Heart left ventricle (tissue), 16 donors: Measurements from ENCODE around the gene ENTHD1. TPM values are rescaled to one million over a fixed set of nuclear protein-coding genes. Genes with fewer than 3 reads are reported as not detected.

Experiments used
- ATAC-seq, 4 donors: fragments of 200-7000 bp; cut with Tn5 transposase; one replicate each; pipeline ENCODE4 v1.9.1; 2020 to 2022; ENCODE audit warnings: moderate library complexity in 4 of 4, mild to moderate bottlenecking in 3 of 4, moderate number of reproducible peaks in 1 of 4
- DNase-seq, 5 donors: peaks; one replicate each; pipeline ENCODE4 v3.0.0-alpha.2; 2020
- H3K27ac ChIP-seq, 12 donors: fragments of 200-600 bp; sonication (generic) in 4 of 12; one replicate each; pipeline versions ENCODE4 v1.5.0 to v1.8.0; 2016 to 2022; ENCODE audit warnings: mild to moderate bottlenecking in 2 of 12
- H3K27me3 ChIP-seq, 9 donors: fragments of 200-600 bp; sonication (generic) in 2 of 9; one replicate each; pipeline versions ENCODE4 v1.5.1 to v1.8.0; 2016 to 2022; ENCODE audit warnings: mild to moderate bottlenecking in 3 of 9
- H3K36me3 ChIP-seq, 9 donors: fragments of 200-600 bp; sonication (generic) in 2 of 9; one replicate each; pipeline versions ENCODE4 v1.5.0 to v1.8.0; 2018 to 2022; ENCODE audit warnings: mild to moderate bottlenecking in 2 of 9
- H3K4me1 ChIP-seq, 12 donors: fragments of 200-600 bp; sonication (generic) in 4 of 12; one replicate each; pipeline versions ENCODE4 v1.5.0 to v1.8.0; 2016 to 2022; ENCODE audit warnings: mild to moderate bottlenecking in 3 of 12
- H3K4me3 ChIP-seq, 12 donors: fragments of 200-600 bp; sonication (generic) in 4 of 12; one replicate each; pipeline versions ENCODE4 v1.5.0 to v1.8.0; 2017 to 2022; ENCODE audit warnings: mild to moderate bottlenecking in 9 of 12, moderate library complexity in 4 of 12
- H3K9me3 ChIP-seq, 12 donors: fragments of 200-600 bp; sonication (generic) in 4 of 12; one replicate each; pipeline versions ENCODE4 v1.5.0 to v1.8.0; 2016 to 2022; ENCODE audit warnings: mild to moderate bottlenecking in 1 of 12
- CTCF ChIP-seq, 12 donors: fragments of 200-600 bp; sonication (generic) in 4 of 12; IDR thresholded peaks; one replicate each; pipeline versions ENCODE4 v1.5.0 to v1.8.0; 2018 to 2022; ENCODE audit warnings: antibody characterized with exemption in 12 of 12, mild to moderate bottlenecking in 5 of 12
- POLR2A ChIP-seq, 2 donors: fragments of 450-650 bp; IDR thresholded peaks; one replicate each; pipeline ENCODE4 v1.6.1; 2017; ENCODE audit warnings: antibody characterized with exemption in 2 of 2, mild to moderate bottlenecking in 2 of 2, moderate library complexity in 2 of 2
- WGBS, 4 donors: extraction: QIAGEN DNeasy Blood & Tissue Kit in 2 of 4; methylation state at CpG; one replicate each; pipeline versions ENCODE4 v1.1.5 to v1.1.7; 2013 to 2018; 5-methylcytosine and 5-hydroxymethylcytosine counted together
- intact Hi-C, 10 donors: fragments of 100-400 bp; cut with DNase I; formaldehyde crosslinking; loops; one replicate each; pipeline versions ENCODE4 v1.11.1 to v1.14.2; 2022
- polyA plus RNA-seq, 2 donors: library from polyadenylated mRNA; stranded (reverse); fragments of 200-250 nt; gene quantifications; one replicate each; pipeline ENCODE4 v1.2.3, GENCODE V29; 2013
- total RNA-seq, 9 donors: library from RNA; depleted of rRNA in 2 of 9; stranded (reverse); fragments of >200 nt in 2 of 9; fragmentation: NEBNext Ultra II Directional in 3 of 9; extraction: Animal tissue kit (Norgen Biotek cat#: 25700) in 3 of 9; gene quantifications; one replicate each; pipeline versions ENCODE4 v1.1.0 to v1.2.4, GENCODE V29; 2016 to 2023
- donor health status: ischemic (EF 13 %, LVEDD 7.1; RV severe dilation, severe dysfunction).
- donor health status: healthy with polysubstance abuse.
- donor health status: DM: no; HTN: yes; CAD: no.
- donor health status: DM: no; HTN: no; CAD: no.
- donor health status: ischemic (EF 25% LVEDD 6.9; RV normal size, moderate dysfunction).
- donor health status: ischemic (EF 25% LVEDD 5.7; RV mildly dilated, moderate dysfunction).
- donor health status: healthy.
- donor health status: DM: yes; HTN: yes; CAD: no.
- donor health status: ischemic (EF 35%, LVEDD 5.7; RV mildly dilated, moderate dysfunction).
- donor health status: nonischemic (EF 11% LVEDD 7.7; RV severe dilation, severe dysfunction).
- donor health status: DM: yes; HTN: yes; CAD: no.
- donor health status: PGD.
- donor health status: ischemic (EF 29% LVEDD 5.4; RV normal size, mild dysfunction).
- donor health status: nonischemic (EF 23%, LVEDD 6.1; RV moderate dilation, normal function).

Gene ENTHD1
- total and polyA plus RNA-seq, 11 donors: not detected

- Histone ChIP-seq H3K27me3 (peaks cover 0 to 29% (median 10%) of the 10 kb centered on the region in 9 donors), H3K9me3 (no peaks in the 10 kb centered on the region), H3K4me3 (no peak overlapping the region), H3K27ac (no peak overlapping the region), H3K4me1 (peaks cover 0 to 10% (median 0%) of the 10 kb centered on the region in 12 donors), H3K36me3 (no peaks in the 10 kb centered on the region)
- no peak for TF ChIP-seq CTCF (IDR thresholded peaks at IDR 0.05)
- no peak for TF ChIP-seq POLR2A (IDR thresholded peaks at IDR 0.05)
- DNase-seq: no peak
- 82 to 94% (median 86%) methylated on average over 5 of the region's 5 CpGs for WGBS, 4 donors
- no peak for ATAC-seq
- intact Hi-C loops: no loop called here
Observed at GRCh38 chr22:39839917-39840510, 53.5 kb downstream of the ENTHD1 start.

- Histone ChIP-seq H3K27me3 (peaks cover 0 to 34% (median 14%) of the 10 kb centered on the region in 9 donors), H3K9me3 (no peaks in the 10 kb centered on the region), H3K4me3 (no peak overlapping the region), H3K4me1 (peaks cover 0 to 7% (median 0%) of the 10 kb centered on the region in 12 donors), H3K27ac (no peak overlapping the region), H3K36me3 (no peaks in the 10 kb centered on the region)
- intact Hi-C loops: no loop called here
- ATAC-seq: no peak
- 63 to 67% (median 66%) methylated on average over 5 of the region's 5 CpGs for WGBS, 4 donors
- DNase-seq: no peak
- TF ChIP-seq POLR2A (IDR thresholded peaks at IDR 0.05): no peak
- TF ChIP-seq CTCF (IDR thresholded peaks at IDR 0.05): no peak
Observed at GRCh38 chr22:39839204-39839603, 54.4 kb downstream of the ENTHD1 start.

GRCh38 chr22:39833610-39834009, 60.0 kb downstream of the ENTHD1 start:
- Histone ChIP-seq H3K27me3 (peaks cover 0 to 77% (median 23%) of the 10 kb centered on the region in 9 donors), H3K9me3 (no peaks in the 10 kb centered on the region), H3K27ac (no peak overlapping the region), H3K4me3 (no peak overlapping the region), H3K4me1 (no peaks in the 10 kb centered on the region), H3K36me3 (no peaks in the 10 kb centered on the region)
- intact Hi-C loops: no loop called here
- DNase-seq (no peak), ATAC-seq (no peak)
- 68 to 75% (median 72%) methylated on average over 2 of the region's 2 CpGs for WGBS, 4 donors
- no peak for TF ChIP-seq POLR2A (IDR thresholded peaks at IDR 0.05)
- no peak for TF ChIP-seq CTCF (IDR thresholded peaks at IDR 0.05)

- 0% methylated on average over 1 of the region's 1 CpG for WGBS, 4 donors
- Histone ChIP-seq H3K27ac (no peak overlapping the region), H3K36me3 (no peaks in the 10 kb centered on the region), H3K9me3 (no peaks in the 10 kb centered on the region), H3K4me3 (no peak overlapping the region), H3K27me3 (peaks cover 0 to 75% (median 22%) of the 10 kb centered on the region in 9 donors), H3K4me1 (no peaks in the 10 kb centered on the region)
- DNase-seq: no peak
- no peak for TF ChIP-seq CTCF (IDR thresholded peaks at IDR 0.05)
- TF ChIP-seq POLR2A (IDR thresholded peaks at IDR 0.05): no peak
- intact Hi-C loops: no loop called here
- ATAC-seq: no peak
Observed at GRCh38 chr22:39833093-39833492, 60.5 kb downstream of the ENTHD1 start.
